GM12878 (cell line): ENCODE measurements around the gene PJA1. TPM values are rescaled to one million over a fixed set of nuclear protein-coding genes. Genes with fewer than 3 reads are reported as not detected.

Experiments
- ATAC-seq: fragments of 200-7000 bp; cut with Tn5 transposase; 3 replicates; pipeline ENCODE4 v1.9.1; 2020; ENCODE audit warnings: mild to moderate bottlenecking, moderate library complexity
- BruUV-seq: library from RNA; stranded (reverse); fragments of 400-500 nt; replicated peaks from 2 replicates; lab custom pipeline; 2021; lab: Mats Ljungman, UMichigan
- CTCF ChIA-PET: fragments of 300-600 bp; sonication (Branson Sonifier 250); formaldehyde crosslinking; extraction: SDS; loops from one replicate; lab custom pipeline; 2021; ENCODE audit warnings: inconsistent platforms; lab: Yijun Ruan, JAX
- POLR2A ChIA-PET: fragments of 350-600 bp; formaldehyde crosslinking; extraction: SDS; loops from one replicate; lab custom pipeline; 2021; ENCODE audit warnings: inconsistent platforms; lab: Charles Lee
- RAD21 ChIA-PET: fragments of 300-600 bp; sonication (Branson Sonifier 250); formaldehyde crosslinking; loops from one replicate; lab custom pipeline; 2023; ENCODE audit warnings: antibody characterized with exemption; ENCODE audit not compliant: unreplicated experiment; lab: Charles Lee
- SMC1A ChIA-PET: fragments of 300-600 bp; sonication (Branson Sonifier 250); formaldehyde crosslinking; loops from one replicate; lab custom pipeline; 2023; ENCODE audit not compliant: unreplicated experiment, uncharacterized antibody; lab: Charles Lee
- DNase-seq: peaks from one replicate; pipeline ENCODE4 v3.0.0-alpha.2; 2011; ENCODE audit warnings: low read depth, low spot score
- FAIRE-seq: peaks from 3 replicates; lab custom pipeline; 2011; peaks lifted over from hg19 to GRCh38; lab: Jason Lieb, UNC
- H2AFZ ChIP-seq: 2 replicates; pipeline ENCODE4 v1.6.0; 2011; ENCODE audit warnings: low read depth, low read length, control low read depth; ENCODE audit not compliant: control insufficient read depth
- H3K27ac ChIP-seq: 2 replicates; pipeline ENCODE4 v1.5.1; 2011; ENCODE audit warnings: control low read depth; ENCODE audit not compliant: control insufficient read depth, insufficient read depth
- H3K27me3 ChIP-seq, 2 experiments: replicated peaks in 1 of 2; 2 replicates each; pipeline versions ENCODE4 v1.6.0 to v1.6.1; 2011; ENCODE audit warnings: low read length in 1 of 2; ENCODE audit not compliant: control insufficient read depth in 2 of 2, insufficient read depth in 2 of 2
- H3K36me3 ChIP-seq, 2 experiments: 2 replicates each; pipeline ENCODE4 v1.5.1; 2011; ENCODE audit warnings: low read length in 1 of 2; ENCODE audit not compliant: control insufficient read depth in 2 of 2, insufficient read depth in 2 of 2
- H3K4me1 ChIP-seq: 2 replicates; pipeline ENCODE4 v1.6.1; 2011; ENCODE audit warnings: mild to moderate bottlenecking, low read length, moderate library complexity, mixed read lengths; ENCODE audit not compliant: control insufficient read depth, insufficient read depth
- H3K4me2 ChIP-seq: 2 replicates; pipeline ENCODE4 v1.6.0; 2011; ENCODE audit warnings: control low read depth; ENCODE audit not compliant: control insufficient read depth, insufficient read depth
- H3K4me3 ChIP-seq: fragments of 200-600 bp; sonication (generic); 2 replicates; pipeline ENCODE4 v1.5.1; 2016
- H3K79me2 ChIP-seq: 2 replicates; pipeline ENCODE4 v1.6.0; 2011; ENCODE audit warnings: low read length; ENCODE audit not compliant: control insufficient read depth, insufficient read depth
- H3K9ac ChIP-seq: 2 replicates; pipeline ENCODE4 v1.8.0; 2011; ENCODE audit warnings: low read length, control low read depth, mixed read lengths; ENCODE audit not compliant: control insufficient read depth, insufficient read depth
- H3K9me3 ChIP-seq: replicated peaks from 3 replicates; pipeline ENCODE4 v1.5.1; 2011; ENCODE audit warnings: mild to moderate bottlenecking, low read length; ENCODE audit not compliant: control insufficient read depth, insufficient read depth
- H4K20me1 ChIP-seq: 2 replicates; pipeline ENCODE4 v1.6.0; 2011; ENCODE audit not compliant: control insufficient read depth, insufficient read depth
- ATF2 ChIP-seq: IDR thresholded peaks from 2 replicates; pipeline ENCODE4 v1.6.1; 2012; ENCODE audit warnings: low read length, inconsistent platforms
- BMI1 ChIP-seq: fragments of 450-650 bp; IDR thresholded peaks from 2 replicates; pipeline ENCODE4 v1.6.1; 2016; ENCODE audit warnings: mild to moderate bottlenecking, moderate library complexity, borderline replicate concordance
- CHD4 ChIP-seq: fragments of 200-600 bp; sonication (generic); IDR thresholded peaks from 2 replicates; pipeline ENCODE4 v1.6.1; 2016; ENCODE audit warnings: mild to moderate bottlenecking
- E2F4 ChIP-seq: IDR thresholded peaks from 2 replicates; pipeline ENCODE4 v1.6.1; 2012; ENCODE audit warnings: low read depth, low read length, improper control_type of control experiment
- EED ChIP-seq: sonication (generic); IDR thresholded peaks from 2 replicates; pipeline ENCODE4 v1.6.1; 2016; ENCODE audit warnings: antibody characterized with exemption, low read depth
- IKZF2 ChIP-seq, 2 experiments: fragments of 450-650 bp; IDR thresholded peaks; 2 replicates each; pipeline ENCODE4 v1.6.1; 2017; ENCODE audit warnings: mild to moderate bottlenecking in 2 of 2, moderate library complexity in 2 of 2
- KLF5 ChIP-seq: fragments of 450-650 bp; IDR thresholded peaks from 2 replicates; pipeline ENCODE4 v1.6.1; 2014; ENCODE audit warnings: mild to moderate bottlenecking; ENCODE audit not compliant: partially characterized antibody
- MTA2 ChIP-seq: fragments of 450-650 bp; IDR thresholded peaks from 2 replicates; pipeline ENCODE4 v1.6.1; 2016; ENCODE audit warnings: low read depth, mild to moderate bottlenecking, moderate library complexity
- MTA3 ChIP-seq: IDR thresholded peaks from 2 replicates; pipeline ENCODE4 v1.6.1; 2012; ENCODE audit warnings: low read length, inconsistent platforms, borderline replicate concordance
- PML ChIP-seq: IDR thresholded peaks from 2 replicates; pipeline ENCODE4 v1.6.1; 2012; ENCODE audit warnings: low read length, inconsistent platforms
- RCOR1 ChIP-seq: conservative IDR thresholded peaks from 2 replicates; pipeline ENCODE4 v1.6.1; 2012; ENCODE audit warnings: low read depth, low read length, improper control_type of control experiment
- RELB ChIP-seq: fragments of 450-650 bp; IDR thresholded peaks from 2 replicates; pipeline ENCODE4 v1.6.1; 2017; ENCODE audit warnings: low read depth, mild to moderate bottlenecking, moderate library complexity
- SP1 ChIP-seq: IDR thresholded peaks from one replicate; pipeline ENCODE4 v1.6.1; 2011; ENCODE audit warnings: low read depth, low read length
- TCF12 ChIP-seq: IDR thresholded peaks from 2 replicates; pipeline ENCODE4 v1.6.1; 2011; ENCODE audit warnings: low read depth, mild to moderate bottlenecking, low read length
- WGBS: methylation state at CpG from one replicate; pipeline ENCODE4 v1.1.6; 2016; ENCODE audit warnings: low lambda C conversion rate; ENCODE audit not compliant: insufficient replicate concordance, insufficient coverage; ENCODE audit errors: missing lambda C conversion rate; 5-methylcytosine and 5-hydroxymethylcytosine counted together
- in situ Hi-C: fragments of 300-500 bp; cut with MboI; formaldehyde crosslinking; loops from 9 replicates; pipeline ENCODE4 v1.14.3; 2018; ENCODE audit warnings: mixed read lengths
- intact Hi-C: fragments of 100-400 bp; cut with micrococcal nuclease; formaldehyde crosslinking; loops from one replicate; pipeline ENCODE4 v1.14.2; 2022; ENCODE audit not compliant: unreplicated experiment
- polyA plus RNA-seq, 11 experiments: library from polyadenylated mRNA; depleted of rRNA in 4 of 11; unstranded in 6 of 11; stranded (reverse) in 5 of 11; fragments of >200 nt; fragmentation: Nextera tagmentation in 4 of 11; fragmentation: Illumina TruSeq in 1 of 11; extraction: Ambion mirVana in 4 of 11; extraction: Trizol in 1 of 11; gene quantifications; 1 replicate in 1 of 11; 2 replicates in 10 of 11; pipeline versions ENCODE4 v1.2.1 to v1.2.3, GENCODE V29; 2011 to 2016; ENCODE audit warnings: inconsistent platforms in 2 of 11, missing spikeins in 2 of 11, low read depth in 1 of 11
- total RNA-seq, 4 experiments: library from RNA; depleted of rRNA in 3 of 4; stranded (reverse); fragments of >200 nt in 3 of 4; fragmentation: Illumina TruSeq in 1 of 4; extraction: Trizol in 1 of 4; gene quantifications; 2 replicates each; pipeline versions ENCODE4 v1.2.1 to v1.2.3, GENCODE V29; 2013 to 2021

The PJA1 gene
- total and polyA plus RNA-seq, 10 of the 15 experiments (the other 5 are each of a cell fraction or from before 2014, with no cell fraction given) = 5.2 to 19.5 (median 10.8) TPM

GRCh38 chrX:69156638-69157037 is 8.6 kb downstream of the PJA1 start:
- BruUV-seq = no TSS peak
- Histone ChIP-seq H3K4me3 (no peak overlapping the region), H3K9ac (no peak overlapping the region), H2AFZ (no peak overlapping the region), H3K27ac (no peak overlapping the region), H3K9me3 (no peaks in the 10 kb centered on the region), H4K20me1 (no peaks in the 10 kb centered on the region), H3K36me3 (no peaks in the 10 kb centered on the region), H3K4me1 (no peaks in the 10 kb centered on the region), H3K27me3 (no peaks in the 10 kb centered on the region), H3K79me2 (no peaks in the 10 kb centered on the region), H3K4me2 (no peak overlapping the region)
- intact Hi-C loops = loop anchor here (10.0 kb wide), 3 partner anchors 128 to 332 kb away; partner anchors contain the start of gene EFNB1
- no peak for FAIRE-seq
- ChIA-PET POLR2A (interaction anchor here (0.6 kb wide), 1 partner anchor 68 kb away, joined by 3 read pairs; no protein-coding TSS in a partner anchor), CTCF (interaction anchor here (0.6 kb wide), 1 partner anchor 235 kb away, joined by 3 read pairs; no protein-coding TSS in a partner anchor), RAD21 (no interaction called here), SMC1A (interaction anchor here (0.6 kb wide), 1 partner anchor 425 kb away, joined by 3 read pairs; no protein-coding TSS in a partner anchor)
- ATAC-seq = no peak
- in situ Hi-C loops = no loop called here
- TF ChIP-seq IKZF2 (IDR thresholded peaks at IDR 0.05) (no peak), BMI1 (no peak), KLF5 (no peak), RELB (no peak), EED (no peak), CHD4 (no peak), RCOR1 (no peak), PML (no peak), E2F4 (no peak), MTA2 (no peak), MTA3 (no peak), ATF2 (no peak), TCF12 (no peak), SP1 (no peak)
- DNase-seq = no peak
- whole genome bisulfite sequencing = 45% methylated on average over 5 of the region's 5 CpGs
